Dendritic cell treated with granulocyte-macrophage colony-stimulating factor and Interleukin-4, amounts not matched to agents 40 ng/mL and 50 ng/mL, for 4 days (primary cell): ENCODE measurements around the gene EMILIN2.
"Not testable (repeated sequence)": the region's sequence is repeated elsewhere in the genome, so short reads cannot be mapped to it uniquely, and the experiment has no call there.

Experiments
- H3K27ac Mint-ChIP-seq: one replicate; pipeline ENCODE4 v1.8.0; 2022; ENCODE audit warnings: mild to moderate bottlenecking, mixed read lengths
- H3K27me3 Mint-ChIP-seq: one replicate; pipeline ENCODE4 v1.8.0; 2022; ENCODE audit warnings: mild to moderate bottlenecking, mixed read lengths
- H3K36me3 Mint-ChIP-seq: one replicate; pipeline ENCODE4 v1.8.0; 2022; ENCODE audit warnings: low read depth, mixed read lengths
- H3K4me1 Mint-ChIP-seq: one replicate; pipeline ENCODE4 v1.8.0; 2022; ENCODE audit warnings: low read depth, mixed read lengths
- H3K4me3 Mint-ChIP-seq: one replicate; pipeline ENCODE4 v1.8.0; 2022; ENCODE audit warnings: mild to moderate bottlenecking, moderate library complexity, mixed read lengths
- H3K9me3 Mint-ChIP-seq: one replicate; pipeline ENCODE4 v1.8.0; 2022; ENCODE audit warnings: mixed read lengths
- intact Hi-C: fragments of 100-400 bp; cut with micrococcal nuclease; formaldehyde crosslinking; loops from one replicate; pipeline ENCODE4 v1.15.0; 2022

Gene EMILIN2

GRCh38 chr18:2913398-2914005 lies 66.7 kb downstream of the EMILIN2 start:
- Mint-ChIP-seq H3K27ac (no peak overlapping the region), H3K36me3 (peaks cover 100% of the 10 kb centered on the region), H3K27me3 (no peaks in the 10 kb centered on the region), H3K4me3 (no peak overlapping the region), H3K9me3 (no peaks in the 10 kb centered on the region), H3K4me1 (peaks cover 35% of the 10 kb centered on the region)
- intact Hi-C loops: no loop called here

- Mint-ChIP-seq H3K27ac (no peak overlapping the region), H3K27me3 (no peaks in the 10 kb centered on the region), H3K36me3 (peaks cover 100% of the 10 kb centered on the region), H3K4me1 (peaks cover 29% of the 10 kb centered on the region), H3K9me3 (no peaks in the 10 kb centered on the region), H3K4me3 (no peak overlapping the region)
- intact Hi-C loops: no loop called here
These were observed 67.5 kb downstream of the EMILIN2 start for GRCh38 chr18:2914185-2914880.

- Mint-ChIP-seq H3K4me3 (no peak overlapping the region), H3K27me3 (no peaks in the 10 kb centered on the region), H3K36me3 (peaks cover 100% of the 10 kb centered on the region), H3K9me3 (no peaks in the 10 kb centered on the region), H3K27ac (no peak overlapping the region), H3K4me1 (peaks cover 25% of the 10 kb centered on the region)
- intact Hi-C loops: loop anchor here (5.0 kb wide), 1 partner anchor 148 kb away; no protein-coding TSS in a partner anchor
These were observed 68.1 kb downstream of the EMILIN2 start for GRCh38 chr18:2914881-2915240.

GRCh38 chr18:2915486-2915885 lies 68.7 kb downstream of the EMILIN2 start:
- Mint-ChIP-seq H3K27ac (peak overlapping the region; percentile 34), H3K36me3 (peaks cover 100% of the 10 kb centered on the region), H3K4me1 (peaks cover 25% of the 10 kb centered on the region)
- not testable (repeated sequence) for H3K27me3 Mint-ChIP-seq, H3K9me3 Mint-ChIP-seq, H3K4me3 Mint-ChIP-seq
- intact Hi-C loops: loop anchor here (5.0 kb wide), 1 partner anchor 148 kb away; no protein-coding TSS in a partner anchor

- intact Hi-C loops: loop anchor here (5.0 kb wide), 1 partner anchor 149 kb away; no protein-coding TSS in a partner anchor
- H3K9me3 Mint-ChIP-seq: no peaks in the 10 kb centered on the region
- H3K4me1 Mint-ChIP-seq: peaks cover 25% of the 10 kb centered on the region
- no peaks in the 10 kb centered on the region for H3K27me3 Mint-ChIP-seq
- peak overlapping the region; percentile 71 for H3K27ac Mint-ChIP-seq
- H3K36me3 Mint-ChIP-seq: peaks cover 100% of the 10 kb centered on the region
- no peak overlapping the region for H3K4me3 Mint-ChIP-seq
These were observed 69.4 kb downstream of the EMILIN2 start for GRCh38 chr18:2916184-2916583.

- Mint-ChIP-seq H3K36me3 (peaks cover 100% of the 10 kb centered on the region), H3K4me3 (no peak overlapping the region), H3K4me1 (peaks cover 25% of the 10 kb centered on the region)
These were observed 70.6 kb downstream of the EMILIN2 start for GRCh38 chr18:2917259-2918047.

GRCh38 chr18:2918761-2919550 lies 72.2 kb downstream of the EMILIN2 start:
- Mint-ChIP-seq H3K27ac (peak overlapping the region; percentile 71), H3K4me1 (peaks cover 25% of the 10 kb centered on the region), H3K27me3 (no peaks in the 10 kb centered on the region), H3K4me3 (no peak overlapping the region), H3K9me3 (no peaks in the 10 kb centered on the region), H3K36me3 (peaks cover 100% of the 10 kb centered on the region)
- intact Hi-C loops: loop anchor here (5.0 kb wide), 1 partner anchor 152 kb away; no protein-coding TSS in a partner anchor

More at GRCh38 chr18:2917259-2918047, 70.6 kb downstream of the EMILIN2 start:
- Mint-ChIP-seq H3K27me3 (no peaks in the 10 kb centered on the region), H3K27ac (peak overlapping the region; percentile 71), H3K9me3 (no peaks in the 10 kb centered on the region)
- intact Hi-C loops: loop anchor here (5.0 kb wide), 1 partner anchor 150 kb away; no protein-coding TSS in a partner anchor

GRCh38 chr18:2919600-2919999 lies 72.8 kb downstream of the EMILIN2 start:
- H3K27me3 Mint-ChIP-seq: no peaks in the 10 kb centered on the region
- no peaks in the 10 kb centered on the region for H3K9me3 Mint-ChIP-seq
- H3K4me1 Mint-ChIP-seq: peaks cover 25% of the 10 kb centered on the region
- intact Hi-C loops: loop anchor here (5.0 kb wide), 1 partner anchor 152 kb away; no protein-coding TSS in a partner anchor
- peaks cover 100% of the 10 kb centered on the region for H3K36me3 Mint-ChIP-seq
- H3K4me3 Mint-ChIP-seq: no peak overlapping the region
- H3K27ac Mint-ChIP-seq: peak overlapping the region; percentile 71

GRCh38 chr18:2920027-2920426 lies 73.2 kb downstream of the EMILIN2 start:
- no peak overlapping the region for H3K4me3 Mint-ChIP-seq
- intact Hi-C loops: no loop called here
- no peaks in the 10 kb centered on the region for H3K9me3 Mint-ChIP-seq
- peak overlapping the region; percentile 71 for H3K27ac Mint-ChIP-seq
- peaks cover 21% of the 10 kb centered on the region for H3K4me1 Mint-ChIP-seq
- peaks cover 100% of the 10 kb centered on the region for H3K36me3 Mint-ChIP-seq
- H3K27me3 Mint-ChIP-seq: no peaks in the 10 kb centered on the region

GRCh38 chr18:2920546-2921343 lies 73.9 kb downstream of the EMILIN2 start:
- Mint-ChIP-seq H3K27me3 (no peaks in the 10 kb centered on the region), H3K4me1 (peaks cover 20% of the 10 kb centered on the region), H3K4me3 (no peak overlapping the region), H3K36me3 (peaks cover 100% of the 10 kb centered on the region), H3K9me3 (no peaks in the 10 kb centered on the region), H3K27ac (peak overlapping the region; percentile 71)
- intact Hi-C loops: no loop called here

- H3K36me3 Mint-ChIP-seq: peaks cover 100% of the 10 kb centered on the region
- H3K27ac Mint-ChIP-seq: no peak overlapping the region
- no peaks in the 10 kb centered on the region for H3K9me3 Mint-ChIP-seq
- no peaks in the 10 kb centered on the region for H3K27me3 Mint-ChIP-seq
- no peak overlapping the region for H3K4me3 Mint-ChIP-seq
- peaks cover 12% of the 10 kb centered on the region for H3K4me1 Mint-ChIP-seq
- intact Hi-C loops: no loop called here
These were observed 75.0 kb downstream of the EMILIN2 start for GRCh38 chr18:2921778-2922177.

- Mint-ChIP-seq H3K27me3 (no peaks in the 10 kb centered on the region), H3K27ac (peak overlapping the region; percentile 26), H3K4me3 (no peak overlapping the region), H3K4me1 (no peaks in the 10 kb centered on the region), H3K36me3 (peaks cover 100% of the 10 kb centered on the region), H3K9me3 (no peaks in the 10 kb centered on the region)
- intact Hi-C loops: no loop called here
These were observed 76.7 kb downstream of the EMILIN2 start for GRCh38 chr18:2923464-2923863.

GRCh38 chr18:2924920-2925319 lies 78.1 kb downstream of the EMILIN2 start:
- Mint-ChIP-seq H3K4me3 (no peak overlapping the region), H3K9me3 (no peaks in the 10 kb centered on the region), H3K4me1 (no peaks in the 10 kb centered on the region), H3K27ac (no peak overlapping the region), H3K27me3 (no peaks in the 10 kb centered on the region), H3K36me3 (peaks cover 100% of the 10 kb centered on the region)
- intact Hi-C loops: no loop called here
